Kidney capillary endothelial cell (primary cell): ENCODE data around the gene FAM151A.
A peak's percentile ranks its signal among the peaks of the same experiment; 100 is the strongest.
"Not testable (repeated sequence)": the region's sequence is repeated elsewhere in the genome, so short reads cannot be mapped to it uniquely, and the experiment has no call there.

ENCODE experiments used
- DNase-seq: peaks from one replicate; pipeline ENCODE4 v3.0.0-alpha.2; 2018; ENCODE audit warnings: low spot score

The FAM151A gene

GRCh38 chr1:54636461-54637446 is 13.4 kb upstream of the FAM151A start:
- not testable (repeated sequence) for DNase-seq

- DNase-seq = not testable (repeated sequence)
These were observed 12.5 kb upstream of the FAM151A start for GRCh38 chr1:54635804-54636203.

- DNase-seq = no peak
These were observed 3.9 kb upstream of the FAM151A start for GRCh38 chr1:54627196-54627595.

GRCh38 chr1:54624466-54625464 is 1.4 kb upstream of the FAM151A start:
- DNase-seq = no peak

GRCh38 chr1:54619749-54620148 is 3.6 kb downstream of the FAM151A start:
- DNase-seq = no peak

- no peak for DNase-seq
These were observed 7.6 kb downstream of the FAM151A start for GRCh38 chr1:54615531-54616279.

GRCh38 chr1:54614563-54614962 is 8.8 kb downstream of the FAM151A start:
- DNase-seq = no peak

- no peak for DNase-seq
These were observed 9.3 kb downstream of the FAM151A start for GRCh38 chr1:54614024-54614423.

- no peak for DNase-seq
These were observed 11.7 kb downstream of the FAM151A start for GRCh38 chr1:54611621-54612020.

GRCh38 chr1:54610601-54611580 is 12.4 kb downstream of the FAM151A start:
- DNase-seq = no peak

- DNase-seq = no peak
These were observed 13.3 kb downstream of the FAM151A start for GRCh38 chr1:54610048-54610447.

- DNase-seq = no peak
These were observed 13.9 kb downstream of the FAM151A start for GRCh38 chr1:54609301-54609921.

- DNase-seq = no peak
These were observed 14.6 kb downstream of the FAM151A start for GRCh38 chr1:54608566-54609230.

GRCh38 chr1:54607821-54608565 is 15.3 kb downstream of the FAM151A start:
- DNase-seq = no peak

GRCh38 chr1:54606990-54607325 is 16.4 kb downstream of the FAM151A start:
- no peak for DNase-seq

GRCh38 chr1:54606096-54606989 is 17.0 kb downstream of the FAM151A start:
- DNase-seq = no peak

GRCh38 chr1:54604572-54605370 is 18.6 kb downstream of the FAM151A start:
- DNase-seq = peak; percentile 46
